ENCODE data around the gene MS4A15. TPM values are rescaled to one million over a fixed set of nuclear protein-coding genes. Genes with fewer than 3 reads are reported as not detected.

The MS4A15 gene
- polyA plus RNA-seq, 5 donors = not detected

GRCh38 chr11:60777106-60777505, 20.4 kb downstream of the MS4A15 start:
- no peak for DNase-seq

DNA sequence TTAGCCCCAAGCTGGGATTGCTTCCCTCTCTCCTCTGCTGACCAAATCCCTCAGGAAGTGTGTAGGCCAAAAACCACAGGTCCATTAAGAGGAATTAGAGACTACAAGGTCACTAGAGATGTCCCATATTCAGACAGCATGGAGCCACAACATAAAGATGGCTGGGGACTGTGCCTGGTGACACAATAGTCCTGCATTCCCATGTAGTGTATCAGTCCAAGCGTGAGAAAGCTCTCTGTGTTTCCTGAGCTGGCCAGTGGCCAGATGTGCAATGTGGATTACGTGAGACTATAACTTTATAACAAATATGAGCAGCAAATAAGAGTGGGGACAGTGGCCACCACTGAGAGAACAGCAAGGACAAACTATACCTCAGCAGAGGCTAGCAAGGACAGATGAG, 20.9 kb downstream of the MS4A15 start:
- no peak for DNase-seq

GRCh38 chr11:60780065-60780464, 23.4 kb downstream of the MS4A15 start:
- DNase-seq = no peak

GRCh38 chr11:60780774-60781173, 24.1 kb downstream of the MS4A15 start:
- no peak for DNase-seq

- DNase-seq = no peak
Observed at GRCh38 chr11:60781286-60781980, 24.8 kb downstream of the MS4A15 start.

DNA sequence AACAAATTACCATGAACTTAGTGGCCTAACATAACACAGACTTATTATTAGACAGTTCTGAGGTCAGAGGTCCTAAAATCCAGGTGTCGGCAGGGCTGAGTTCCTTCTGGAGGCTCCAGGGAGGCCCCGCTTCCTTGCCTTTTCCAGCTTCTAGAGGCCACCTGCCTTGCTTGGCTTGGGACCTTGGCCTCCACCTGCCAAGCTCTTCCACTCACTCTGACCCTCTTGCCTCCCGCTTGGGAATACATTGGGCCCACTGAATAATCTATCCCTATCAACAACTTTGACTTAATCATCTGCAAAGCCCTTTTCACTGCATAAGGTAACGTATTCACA, 25.3 kb downstream of the MS4A15 start:
- no peak for DNase-seq

- no peak for DNase-seq
Observed at GRCh38 chr11:60782393-60783140, 25.9 kb downstream of the MS4A15 start.

DNA sequence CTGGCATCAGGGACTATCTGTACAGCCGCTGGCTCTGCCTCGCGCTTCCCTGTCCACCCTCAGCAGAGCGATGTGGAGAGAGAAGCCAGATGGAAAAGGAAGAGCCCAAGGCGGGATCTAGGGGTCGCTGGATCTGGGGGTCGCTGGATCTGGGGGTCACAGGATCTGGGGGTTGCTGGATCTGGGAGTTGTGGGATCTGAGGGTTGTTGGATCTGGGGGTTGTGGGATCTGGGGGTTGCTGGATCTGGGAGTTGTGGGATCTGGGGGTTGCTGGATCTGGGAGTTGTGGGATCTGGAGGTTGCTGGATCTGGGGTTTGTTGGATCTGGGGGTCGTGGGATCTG, 26.4 kb downstream of the MS4A15 start:
- no peak for DNase-seq

GRCh38 chr11:60783911-60784310, 27.2 kb downstream of the MS4A15 start:
- no peak for DNase-seq

GRCh38 chr11:60785136-60785535, 28.5 kb downstream of the MS4A15 start, which contains the start of gene MS4A10:
MS4A10 (plus strand) TSS chr11:60785333; CDS start chr11:60790336, 5,003 bp downstream.
- DNase-seq = no peak

- no peak for DNase-seq
Observed at GRCh38 chr11:60785806-60786361, 29.2 kb downstream of the MS4A15 start.

GRCh38 chr11:60786811-60787567, 30.3 kb downstream of the MS4A15 start:
- DNase-seq = peak in 1 of 2 donors; percentile 19

GRCh38 chr11:60788401-60789125, 31.9 kb downstream of the MS4A15 start:
- DNase-seq = no peak

- DNase-seq = no peak
Observed at GRCh38 chr11:60790726-60791125, 34.1 kb downstream of the MS4A15 start.

DNA sequence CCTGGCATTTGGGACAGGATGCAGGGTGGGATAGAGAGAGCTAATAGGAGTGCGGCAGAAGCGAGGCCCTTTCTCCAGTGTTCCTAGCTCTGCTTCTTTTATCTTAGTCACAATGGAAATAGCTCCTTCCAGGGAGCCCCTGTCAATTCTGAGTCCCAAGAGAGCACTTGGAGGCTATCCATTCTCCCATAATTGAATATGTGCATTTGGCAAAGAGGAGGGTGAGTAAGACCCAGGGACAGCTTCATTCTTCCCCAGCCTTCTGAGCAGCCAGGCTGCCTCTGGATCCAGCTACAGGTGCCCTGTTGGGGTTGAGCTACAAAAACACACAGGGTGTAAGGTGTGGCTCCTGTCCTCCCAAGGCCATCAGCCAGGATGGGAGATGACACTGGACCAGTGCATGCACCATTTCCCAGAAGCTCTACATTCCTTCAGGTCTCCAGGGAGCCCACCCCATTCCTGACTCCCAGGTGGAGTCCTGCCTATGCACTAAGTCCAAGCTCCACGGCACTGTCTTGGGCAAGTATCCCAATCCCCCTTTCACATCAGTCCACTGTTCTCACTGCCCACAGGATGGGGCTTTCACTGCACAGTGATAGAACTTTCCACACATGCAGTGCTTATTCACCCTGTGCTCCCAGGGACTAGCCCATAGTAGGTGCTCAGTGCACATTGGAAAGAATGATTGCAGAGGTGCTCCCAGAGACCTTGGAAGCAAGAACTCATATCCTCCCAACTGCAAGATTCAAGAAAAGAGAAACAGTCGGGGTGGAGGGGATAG, 34.7 kb downstream of the MS4A15 start:
- no peak for DNase-seq

- no peak for DNase-seq
Observed at GRCh38 chr11:60792521-60792920, 35.9 kb downstream of the MS4A15 start.

DNA sequence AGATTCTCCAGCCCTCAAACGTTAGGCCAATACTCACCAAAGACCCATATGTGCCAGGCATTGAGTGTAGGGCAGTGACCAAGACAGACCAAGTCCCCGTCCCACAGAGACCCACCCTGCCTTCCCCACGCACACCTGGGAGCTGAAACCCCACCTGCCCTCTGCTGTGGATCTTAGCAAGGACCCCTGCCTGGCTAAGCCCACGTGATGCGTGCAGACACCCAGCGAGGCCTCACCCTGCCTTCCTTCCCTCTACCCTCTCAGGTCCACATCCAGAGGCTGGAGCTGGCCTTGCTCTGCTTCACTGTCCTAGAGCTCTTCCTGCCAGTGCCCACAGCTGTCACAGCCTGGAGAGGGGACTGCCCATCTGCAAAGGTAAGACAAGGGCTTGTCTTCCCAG, 38.6 kb downstream of the MS4A15 start:
- DNase-seq = no peak

- DNase-seq = no peak
Observed at GRCh38 chr11:60797846-60798630, 41.4 kb downstream of the MS4A15 start.

DNA sequence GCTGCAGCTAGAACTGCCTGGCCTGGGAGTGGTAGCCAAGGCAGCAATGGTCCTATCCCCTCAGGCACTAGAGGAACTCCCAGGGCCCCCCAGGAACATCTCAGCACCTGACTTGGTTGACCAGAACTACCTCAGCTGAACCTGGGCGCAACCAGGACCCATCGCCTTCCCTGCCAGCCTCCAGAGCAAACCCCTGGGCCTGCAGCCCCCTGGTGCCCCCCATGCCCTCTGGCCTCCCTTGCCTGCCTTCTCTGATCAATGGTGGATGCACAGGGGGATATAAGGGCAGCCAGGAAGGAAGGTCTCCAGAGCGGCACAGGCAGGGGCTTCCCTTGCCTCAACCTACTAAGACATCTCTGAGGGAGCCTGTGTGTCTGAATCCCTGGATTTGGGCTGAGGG, 42.0 kb downstream of the MS4A15 start:
- DNase-seq = no peak

- no peak for DNase-seq
Observed at GRCh38 chr11:60801194-60801593, 44.5 kb downstream of the MS4A15 start.

Measured in right lung (tissue), 5 donors.